SIG-M5 (cell line): Measurements from ENCODE around the gene HCRTR1.
"Not testable (repeated sequence)": the region's sequence is repeated elsewhere in the genome, so short reads cannot be mapped to it uniquely, and the experiment has no call there.

ENCODE experiments used
- DNase-seq: peaks from one replicate; lab custom pipeline; 2025; lab: John Stamatoyannopoulos, UW

Gene HCRTR1

DNA sequence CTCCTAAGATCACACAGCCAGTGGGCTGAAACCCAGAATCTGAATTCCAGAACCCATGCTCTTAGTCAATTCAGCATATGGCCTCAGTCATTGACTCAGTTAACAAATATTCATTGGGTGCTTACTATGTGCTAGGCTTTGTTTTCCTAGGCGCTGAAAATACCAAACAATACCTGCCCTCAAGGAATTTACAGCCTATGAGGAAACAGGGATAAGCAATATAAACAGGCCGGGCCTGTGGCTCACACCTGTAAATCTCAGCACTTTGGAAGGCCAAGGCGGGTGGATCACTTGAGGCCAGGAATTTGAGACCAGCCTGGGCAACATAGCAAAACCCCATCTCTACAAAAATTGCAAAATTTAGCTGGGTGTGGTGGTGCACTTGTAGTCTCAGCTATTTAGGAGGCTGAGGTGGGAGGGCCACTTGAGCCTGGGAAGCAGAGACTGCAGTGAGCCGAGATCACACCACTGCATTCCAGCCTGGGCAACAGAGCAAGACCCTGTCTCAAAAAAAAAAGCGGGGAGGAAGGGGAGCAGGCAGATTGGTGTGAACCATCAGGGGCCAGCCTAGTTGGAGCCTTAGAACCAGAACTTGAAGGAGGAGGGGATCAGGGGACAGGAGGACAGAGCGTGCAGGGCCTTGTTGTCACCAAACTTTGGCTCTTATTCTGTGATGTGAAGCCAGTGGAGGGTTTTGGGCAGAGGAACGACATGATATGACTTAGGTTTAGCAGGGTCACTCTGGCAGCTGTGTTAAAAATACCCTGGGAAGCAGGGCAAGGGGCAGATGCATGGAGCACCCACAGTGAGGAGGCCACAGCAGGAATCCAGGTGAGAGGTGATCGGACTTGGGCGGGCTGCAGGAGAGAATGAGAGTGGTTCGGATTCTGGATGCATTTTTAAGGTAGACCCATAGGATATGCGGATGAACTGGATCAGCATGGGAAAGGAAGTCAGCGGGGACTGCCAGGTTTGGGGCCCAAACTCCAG is 35.4 kb upstream of the HCRTR1 start:
- DNase-seq: no peak

DNA sequence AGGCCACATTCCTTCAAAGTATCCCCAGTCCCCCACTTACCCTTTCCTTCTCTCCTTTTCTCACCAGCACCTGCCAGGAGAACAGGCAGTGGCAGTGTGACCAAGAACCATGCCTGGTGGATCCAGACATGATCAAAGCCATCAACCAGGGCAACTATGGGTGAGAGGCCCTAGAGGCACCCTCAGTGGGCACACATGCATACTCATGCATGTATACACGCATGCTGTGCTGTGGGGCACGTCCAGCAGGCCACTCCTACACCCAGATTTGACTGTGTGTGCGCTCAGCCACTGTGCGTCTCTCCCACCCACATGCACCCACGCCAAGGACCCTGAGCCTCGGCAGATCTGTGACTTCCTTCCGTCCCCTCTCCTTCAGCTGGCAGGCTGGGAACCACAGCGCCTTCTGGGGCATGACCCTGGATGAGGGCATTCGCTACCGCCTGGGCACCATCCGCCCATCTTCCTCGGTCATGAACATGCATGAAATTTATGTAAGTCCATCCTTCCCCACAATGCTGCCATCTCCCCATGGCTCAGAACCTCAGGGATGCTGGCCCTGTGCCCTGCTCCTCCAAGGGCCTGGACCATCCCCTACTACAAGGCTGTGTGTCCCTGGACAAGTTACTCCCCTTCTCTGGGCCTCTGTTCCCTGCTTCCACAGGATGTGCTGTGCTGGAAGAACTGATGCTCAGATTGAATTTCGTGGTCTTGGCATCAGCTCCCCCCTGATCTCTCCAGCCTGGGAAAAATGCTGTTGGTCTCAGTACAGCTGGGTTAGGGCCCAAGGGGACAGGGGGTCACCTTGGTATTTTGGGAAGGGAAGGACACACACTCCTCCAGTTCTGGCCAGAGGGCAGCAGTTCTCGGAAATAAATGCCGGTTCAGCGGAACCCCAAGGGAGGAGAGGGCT is 34.2 kb upstream of the HCRTR1 start:
- no peak for DNase-seq

DNA sequence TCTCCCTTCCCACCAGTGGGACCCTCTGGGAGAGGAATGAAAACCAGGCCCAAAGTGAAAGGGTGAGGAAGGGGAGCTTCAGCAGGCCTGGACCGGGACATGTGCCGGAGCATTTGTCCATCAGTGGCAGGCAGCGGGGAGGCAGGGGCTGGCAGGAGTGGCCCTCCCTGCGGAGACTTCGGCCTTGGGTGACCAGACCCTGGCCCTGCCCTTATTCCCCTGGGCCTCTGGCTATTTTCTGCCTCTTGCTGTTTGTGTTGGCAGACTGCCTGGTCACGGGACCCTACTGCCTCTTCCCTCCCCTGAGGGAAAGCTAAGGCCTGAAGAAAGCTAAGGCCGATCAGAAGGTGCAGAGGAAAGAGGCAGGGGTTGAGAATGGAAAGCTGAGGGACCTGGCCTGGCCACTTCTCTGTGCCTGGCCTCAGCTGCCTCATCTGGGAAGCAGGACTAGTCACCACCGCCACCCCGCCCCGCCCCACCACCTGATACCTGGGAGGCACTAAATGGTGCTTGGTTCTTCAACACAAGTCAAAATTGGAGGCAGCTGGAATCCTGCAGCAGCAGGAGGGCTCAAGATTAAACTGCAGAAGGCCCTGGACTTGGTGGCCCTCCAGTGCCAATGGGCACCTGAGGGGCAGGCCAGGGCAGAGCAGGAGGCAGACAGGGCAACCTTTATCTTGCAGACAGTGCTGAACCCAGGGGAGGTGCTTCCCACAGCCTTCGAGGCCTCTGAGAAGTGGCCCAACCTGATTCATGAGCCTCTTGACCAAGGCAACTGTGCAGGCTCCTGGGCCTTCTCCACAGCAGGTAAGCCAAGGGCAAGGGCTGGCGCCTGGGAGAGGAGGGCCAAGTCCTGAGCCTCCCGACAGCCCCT is 33.3 kb upstream of the HCRTR1 start:
- DNase-seq: no peak

DNA sequence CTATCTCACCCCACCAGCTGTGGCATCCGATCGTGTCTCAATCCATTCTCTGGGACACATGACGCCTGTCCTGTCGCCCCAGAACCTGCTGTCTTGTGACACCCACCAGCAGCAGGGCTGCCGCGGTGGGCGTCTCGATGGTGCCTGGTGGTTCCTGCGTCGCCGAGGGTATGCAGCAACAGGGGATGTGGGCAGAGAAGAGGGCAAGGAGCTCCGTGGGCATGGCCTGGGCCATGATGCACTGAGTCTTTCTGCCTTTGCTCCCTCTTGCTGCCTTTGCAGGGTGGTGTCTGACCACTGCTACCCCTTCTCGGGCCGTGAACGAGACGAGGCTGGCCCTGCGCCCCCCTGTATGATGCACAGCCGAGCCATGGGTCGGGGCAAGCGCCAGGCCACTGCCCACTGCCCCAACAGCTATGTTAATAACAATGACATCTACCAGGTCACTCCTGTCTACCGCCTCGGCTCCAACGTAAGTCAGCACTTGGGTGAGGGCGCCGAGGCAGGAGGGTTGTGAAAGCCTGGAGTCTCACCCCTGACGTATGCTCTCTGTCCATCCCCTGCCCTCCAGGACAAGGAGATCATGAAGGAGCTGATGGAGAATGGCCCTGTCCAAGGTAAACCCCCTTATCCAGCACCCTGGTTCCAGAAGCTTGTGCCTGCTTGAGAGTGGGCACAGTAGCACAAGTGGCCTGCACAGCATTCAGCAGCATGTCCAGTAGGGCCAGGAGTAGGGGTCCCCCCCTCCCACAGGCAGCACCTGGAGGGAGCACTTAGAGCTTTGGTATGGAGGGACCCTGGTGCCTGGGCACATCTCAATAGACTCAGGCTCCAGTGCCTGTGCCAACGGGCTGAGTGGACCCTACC is 32.4 kb upstream of the HCRTR1 start:
- DNase-seq: no peak

DNA sequence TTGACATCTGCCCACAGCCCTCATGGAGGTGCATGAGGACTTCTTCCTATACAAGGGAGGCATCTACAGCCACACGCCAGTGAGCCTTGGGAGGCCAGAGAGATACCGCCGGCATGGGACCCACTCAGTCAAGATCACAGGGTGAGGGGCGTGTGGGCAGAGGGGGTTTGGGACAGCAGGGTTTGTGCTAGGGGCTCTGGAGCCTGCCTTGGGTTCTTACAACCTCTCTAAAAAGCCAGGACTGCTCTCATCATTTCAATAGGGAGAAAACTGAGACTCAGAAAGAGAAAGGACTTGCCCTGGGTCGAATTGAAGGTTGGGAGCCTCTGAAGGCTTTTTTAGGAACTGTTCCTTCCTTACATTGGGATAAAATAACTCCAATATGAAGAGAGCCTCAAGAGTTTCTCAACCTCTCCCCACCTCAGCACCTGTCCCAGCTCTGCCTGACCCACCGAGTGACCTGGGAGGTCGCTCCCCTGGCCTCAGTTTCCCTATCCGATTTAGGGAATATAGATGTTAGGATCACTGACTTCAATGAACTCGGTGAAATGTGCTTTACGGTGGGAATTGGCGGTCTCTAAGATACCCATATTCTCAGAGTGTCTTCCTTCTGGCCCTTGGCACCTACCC is 31.6 kb upstream of the HCRTR1 start:
- DNase-seq: no peak

DNA sequence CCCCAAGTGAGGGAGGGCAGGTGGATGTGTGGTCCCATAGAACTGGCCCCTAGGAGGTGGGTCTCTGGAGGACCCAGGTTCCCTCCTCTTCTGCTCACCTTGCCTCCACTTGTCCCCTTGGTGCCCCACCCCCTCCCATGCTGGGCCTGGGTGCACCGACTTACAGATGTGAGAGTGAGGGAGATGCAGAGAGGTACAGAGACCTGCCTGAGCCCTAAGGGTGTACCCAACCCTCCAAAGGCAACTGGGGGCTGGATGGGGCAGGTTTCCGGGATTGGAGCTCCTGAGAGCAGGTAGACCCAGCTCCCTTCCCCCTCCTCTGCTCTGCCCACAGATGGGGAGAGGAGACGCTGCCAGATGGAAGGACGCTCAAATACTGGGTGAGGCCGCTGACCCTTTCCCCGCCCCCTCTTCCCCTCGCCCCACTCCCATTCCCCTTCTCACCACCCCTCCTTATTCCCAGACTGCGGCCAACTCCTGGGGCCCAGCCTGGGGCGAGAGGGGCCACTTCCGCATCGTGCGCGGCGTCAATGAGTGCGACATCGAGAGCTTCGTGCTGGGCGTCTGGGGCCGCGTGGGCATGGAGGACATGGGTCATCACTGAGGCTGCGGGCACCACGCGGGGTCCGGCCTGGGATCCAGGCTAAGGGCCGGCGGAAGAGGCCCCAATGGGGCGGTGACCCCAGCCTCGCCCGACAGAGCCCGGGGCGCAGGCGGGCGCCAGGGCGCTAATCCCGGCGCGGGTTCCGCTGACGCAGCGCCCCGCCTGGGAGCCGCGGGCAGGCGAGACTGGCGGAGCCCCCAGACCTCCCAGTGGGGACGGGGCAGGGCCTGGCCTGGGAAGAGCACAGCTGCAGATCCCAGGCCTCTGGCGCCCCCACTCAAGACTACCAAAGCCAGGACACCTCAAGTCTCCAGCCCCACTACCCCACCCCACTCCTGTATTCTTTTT is 30.8 kb upstream of the HCRTR1 start:
- DNase-seq: no peak

DNA sequence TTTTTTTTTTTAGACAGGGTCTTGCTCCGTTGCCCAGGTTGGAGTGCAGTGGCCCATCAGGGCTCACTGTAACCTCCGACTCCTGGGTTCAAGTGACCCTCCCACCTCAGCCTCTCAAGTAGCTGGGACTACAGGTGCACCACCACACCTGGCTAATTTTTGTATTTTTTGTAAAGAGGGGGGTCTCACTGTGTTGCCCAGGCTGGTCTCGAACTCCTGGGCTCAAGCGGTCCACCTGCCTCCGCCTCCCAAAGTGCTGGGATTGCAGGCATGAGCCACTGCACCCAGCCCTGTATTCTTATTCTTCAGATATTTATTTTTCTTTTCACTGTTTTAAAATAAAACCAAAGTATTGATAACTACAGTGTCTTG is 30.2 kb upstream of the HCRTR1 start:
- not testable (repeated sequence) for DNase-seq

DNA sequence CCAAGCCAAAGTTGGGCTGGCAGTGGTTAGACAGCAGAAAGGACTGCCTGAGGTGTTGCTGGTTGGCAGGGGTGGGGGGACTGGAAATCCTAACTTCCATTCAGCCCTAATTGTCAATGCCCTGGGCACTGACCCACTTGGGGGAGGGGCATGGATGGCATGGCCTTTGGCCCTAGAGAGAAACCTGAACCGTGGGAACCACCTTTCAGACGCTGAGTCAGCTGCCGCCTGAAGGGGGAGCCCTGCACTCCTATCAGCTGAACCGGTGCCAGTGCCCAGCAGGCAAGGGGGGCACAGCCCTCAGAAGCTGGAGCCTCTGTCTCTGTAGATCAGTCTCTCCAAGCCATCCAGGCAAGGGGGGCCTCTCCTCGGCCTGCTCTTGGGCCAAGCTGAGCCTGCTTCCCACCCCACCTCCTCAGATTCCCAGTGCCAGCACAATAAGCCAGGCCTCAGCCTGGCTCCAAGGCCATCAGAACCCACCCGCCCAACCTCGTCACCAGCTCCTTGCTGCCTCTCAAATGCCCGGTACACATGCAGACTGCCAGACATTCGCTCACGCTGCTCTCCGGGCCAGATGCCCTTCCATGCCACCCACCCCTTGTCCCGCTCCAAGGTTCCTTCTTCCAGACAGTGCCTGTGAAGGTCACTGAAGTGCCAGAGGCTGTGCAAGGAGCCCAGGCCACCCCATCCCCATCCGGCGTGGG is 29.6 kb upstream of the HCRTR1 start:
- DNase-seq: no peak

DNA sequence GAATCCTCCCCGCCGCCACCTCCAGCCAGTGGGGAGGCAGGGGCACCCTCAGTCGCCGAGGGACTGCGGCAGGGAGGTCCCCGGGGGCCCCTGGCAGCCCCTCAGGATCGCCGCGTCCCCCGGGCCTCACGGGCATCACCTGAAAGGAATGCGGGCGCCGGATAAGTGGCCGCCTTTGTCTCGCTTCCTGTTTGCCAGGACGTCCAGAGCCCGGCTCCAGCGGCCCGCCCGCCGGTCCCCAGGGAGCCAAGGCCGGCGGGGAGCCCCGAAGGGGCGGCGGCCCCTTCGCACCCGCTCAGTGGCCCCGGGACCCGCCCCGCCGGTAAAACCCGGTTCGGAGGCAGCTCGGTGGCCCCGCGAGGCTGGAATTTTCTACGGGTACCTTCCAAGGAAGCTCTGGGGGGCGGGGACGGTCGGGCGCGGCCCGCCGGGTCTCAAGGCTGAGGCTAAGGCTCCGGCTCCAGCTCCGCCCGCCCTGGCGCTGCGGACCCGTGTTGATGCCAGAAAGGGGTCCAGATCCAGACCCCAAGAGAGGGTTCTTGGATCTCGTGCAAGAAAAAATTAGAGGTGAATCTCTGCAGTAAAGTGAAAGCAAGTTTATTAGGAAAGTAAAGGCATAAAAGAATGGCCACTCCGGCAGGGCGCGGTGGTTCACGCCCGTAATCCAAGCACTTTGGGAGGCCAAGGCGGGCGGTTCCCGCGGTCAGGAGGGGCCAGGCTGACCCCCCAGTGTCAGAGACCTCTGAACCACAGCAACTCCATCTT is 28.6 kb upstream of the HCRTR1 start:
- DNase-seq: no peak

DNA sequence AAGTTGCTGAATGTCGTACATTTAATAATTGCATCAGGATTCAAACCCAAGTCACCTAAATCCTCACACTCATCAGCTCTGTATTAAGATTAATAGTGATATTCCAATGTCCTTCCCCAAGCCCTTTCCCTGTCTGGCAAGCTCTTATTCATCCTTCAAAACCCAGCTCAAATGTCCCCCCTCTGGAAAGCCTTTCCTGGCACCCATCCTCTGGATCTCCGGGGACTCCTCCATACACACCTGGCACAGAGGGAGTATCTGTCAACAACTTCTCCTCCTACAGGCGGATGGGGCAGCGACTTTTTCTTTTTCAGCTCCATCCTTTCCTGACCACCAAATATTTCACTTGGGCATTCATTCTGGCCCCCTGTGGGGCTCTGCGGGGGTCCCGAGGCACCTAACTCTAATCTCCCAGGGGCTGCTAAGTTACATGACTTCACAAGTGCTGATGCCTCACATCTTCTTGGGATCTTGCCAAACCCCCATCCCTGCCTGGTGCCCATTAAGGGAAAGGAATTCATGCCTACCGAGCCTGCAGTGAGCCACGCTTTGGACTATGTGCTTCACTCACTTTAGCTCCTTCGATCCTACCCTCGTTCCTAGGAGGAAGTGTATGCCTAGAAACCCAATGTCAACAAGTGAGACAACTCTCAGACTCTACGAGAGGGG is 25.9 kb upstream of the HCRTR1 start:
- DNase-seq: no peak

DNA sequence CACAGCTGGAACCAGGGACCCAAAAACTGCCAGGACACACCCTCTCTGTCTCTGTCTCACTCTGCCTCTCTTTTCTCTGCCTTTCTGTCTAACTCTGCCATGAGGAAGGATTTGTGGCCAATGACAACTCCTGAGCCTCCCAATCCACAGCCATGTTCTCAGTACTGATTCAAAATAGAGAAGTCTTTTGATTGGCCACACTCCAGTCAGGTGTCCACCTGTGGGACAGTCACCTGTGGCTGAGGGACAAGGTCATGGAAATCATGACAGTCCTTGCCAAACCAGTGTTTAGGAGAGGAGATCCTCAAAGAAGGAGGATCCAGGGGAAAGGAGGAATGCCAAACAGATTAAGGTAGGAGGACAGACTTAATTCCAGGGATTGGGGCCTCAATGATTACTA is 25.4 kb upstream of the HCRTR1 start:
- DNase-seq: no peak

DNA sequence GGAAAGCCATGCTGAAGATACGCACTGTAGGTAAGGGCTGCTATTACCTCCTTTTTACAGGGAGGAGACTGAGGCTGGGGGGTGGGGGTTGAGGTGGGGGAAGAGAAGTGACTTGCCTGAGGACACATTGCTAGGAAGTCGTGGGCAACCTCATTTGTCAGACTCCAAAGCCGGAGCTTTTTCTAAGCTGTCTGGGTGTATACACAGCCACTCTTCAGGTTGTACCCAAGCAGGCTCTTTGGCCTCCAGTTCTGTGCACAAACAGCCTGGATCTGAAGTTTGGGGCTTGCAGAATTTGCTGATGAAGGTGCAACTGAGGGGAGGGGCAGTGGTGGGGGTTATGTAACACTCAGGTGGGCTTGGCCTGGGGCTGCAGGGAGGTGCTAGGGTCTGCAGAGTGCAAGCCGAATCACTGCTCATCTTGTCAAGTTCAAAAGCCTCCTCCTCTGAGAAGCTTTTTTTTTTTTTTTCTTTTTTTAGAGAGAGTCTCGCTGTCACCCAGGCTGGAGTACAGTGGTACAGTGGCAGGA is 24.3 kb upstream of the HCRTR1 start:
- DNase-seq: no peak

DNA sequence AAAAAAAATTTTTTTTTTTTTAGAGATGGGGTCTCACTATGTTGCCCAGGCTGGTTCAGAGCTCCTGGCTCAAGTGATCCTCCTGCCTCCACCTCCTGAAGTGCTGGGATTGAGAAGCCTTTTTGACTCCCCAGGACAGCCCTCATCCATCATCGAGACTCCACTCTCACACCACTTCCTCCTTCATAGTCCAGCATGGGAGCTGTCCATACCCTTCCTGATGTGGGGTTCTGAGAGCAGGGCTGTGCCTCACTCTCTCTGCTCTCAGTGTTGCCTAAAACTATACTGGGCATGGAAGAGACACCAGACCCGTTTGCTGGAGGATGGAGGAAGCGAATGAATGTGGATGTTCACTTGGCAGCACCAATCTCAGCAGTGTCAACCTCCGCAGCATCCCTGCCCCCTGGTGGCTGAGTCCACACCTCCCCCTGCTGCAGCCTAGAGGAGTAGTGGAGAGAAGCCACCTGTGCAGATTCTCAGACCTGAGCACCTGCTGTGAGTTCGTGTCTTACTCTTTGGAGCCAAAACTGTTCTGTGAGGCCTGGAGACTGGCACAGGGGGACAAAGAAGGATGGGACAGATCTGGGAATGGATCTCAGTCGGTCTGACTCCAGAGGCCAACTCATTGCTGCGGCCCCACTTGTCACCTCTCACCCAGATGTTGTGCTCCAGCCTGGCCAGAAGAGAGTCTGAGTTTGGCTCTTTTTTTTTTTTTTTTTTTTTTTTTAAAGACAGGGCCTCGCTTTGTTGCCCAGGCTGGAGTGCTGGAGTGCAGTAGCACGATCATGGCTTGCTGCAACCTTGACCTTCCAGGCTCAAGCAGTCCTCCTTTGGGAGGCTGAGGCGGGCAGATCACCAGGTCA is 23.5 kb upstream of the HCRTR1 start:
- no peak for DNase-seq

DNA sequence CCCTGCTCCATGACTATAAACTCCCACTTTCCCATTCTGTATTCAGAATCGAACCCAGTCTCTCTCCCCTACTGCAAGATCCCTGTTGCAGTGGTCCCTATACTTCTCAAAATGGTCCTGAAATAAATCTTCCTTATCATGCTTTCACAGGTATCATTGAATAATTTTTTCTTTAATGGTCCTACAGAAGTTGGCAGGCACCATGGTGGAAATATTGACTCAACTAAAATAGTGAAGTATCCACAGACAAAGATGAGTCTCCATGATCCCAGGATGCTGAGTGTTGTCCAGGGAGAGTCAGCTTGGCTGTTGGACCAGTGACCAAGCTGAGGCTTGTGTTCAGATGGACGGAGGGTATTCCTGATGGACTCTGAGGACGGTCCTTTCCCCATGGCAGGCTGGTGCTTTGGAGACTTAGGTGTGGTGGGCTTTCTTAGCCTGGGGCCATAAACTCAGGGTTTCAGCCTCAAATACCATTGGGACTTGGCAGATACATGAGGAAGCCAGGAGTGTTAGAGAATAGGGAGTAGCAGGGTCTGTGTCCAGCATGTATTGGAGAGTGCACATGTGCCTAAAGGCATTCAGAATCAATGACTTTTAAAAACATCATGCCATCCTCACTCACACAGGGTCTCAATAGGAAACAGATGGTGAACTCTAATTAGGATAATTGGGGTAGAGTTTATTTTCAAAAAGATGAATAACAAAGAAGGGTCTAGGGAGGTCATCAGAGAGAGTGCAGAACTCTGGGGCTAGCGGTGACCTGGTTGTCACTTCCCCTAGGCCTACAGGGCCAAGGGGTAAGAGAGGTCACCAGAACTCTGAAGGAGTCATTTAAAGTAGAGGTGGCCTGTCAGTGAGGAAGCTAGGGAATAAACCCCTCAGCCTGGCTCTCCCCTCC is 21.4 kb upstream of the HCRTR1 start:
- no peak for DNase-seq

DNA sequence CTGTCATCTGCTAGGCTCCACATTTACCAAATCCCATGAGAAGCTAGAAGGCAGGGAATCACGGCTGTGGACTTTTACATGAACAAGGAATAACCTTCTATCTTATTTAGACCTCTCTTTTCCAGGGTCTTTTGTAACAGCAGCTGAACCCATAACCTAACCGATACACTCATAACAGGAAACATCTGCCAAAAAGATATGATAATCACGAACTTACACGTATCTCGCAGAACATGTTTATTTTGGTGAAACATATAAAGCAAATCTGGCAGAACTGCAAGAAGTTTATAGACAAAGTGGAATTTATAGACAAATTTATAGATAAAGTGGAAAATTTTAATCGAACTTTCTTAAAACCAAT is 20.8 kb upstream of the HCRTR1 start:
- DNase-seq: no peak
